ENCODE data around the gene GRIA1.

- no peak for TF ChIP-seq POLR2A (IDR thresholded peaks at IDR 0.05)
- TF ChIP-seq CTCF (IDR thresholded peaks at IDR 0.05), result no peak
These were observed 29.7 kb downstream of the GRIA1 start for GRCh38 chr5:153520137-153520536.
